Esophagus squamous epithelium (tissue), 4 donors: ENCODE measurements around the gene MAU2.

Experiments used
- CTCF ChIP-seq, 6 experiments: fragments of 450-650 bp in 4 of 6; fragments of 200-600 bp in 2 of 6; sonication (generic) in 2 of 6; IDR thresholded peaks; one replicate each; pipeline ENCODE4 v1.5.1; 2016 to 2019; ENCODE audit warnings: antibody characterized with exemption in 6 of 6, mild to moderate bottlenecking in 4 of 6, moderate library complexity in 4 of 6
- POLR2A ChIP-seq, 4 donors: fragments of 450-650 bp; IDR thresholded peaks; one replicate each; pipeline ENCODE4 v1.6.1; 2017; ENCODE audit warnings: antibody characterized with exemption in 4 of 4, mild to moderate bottlenecking in 4 of 4, moderate library complexity in 3 of 4

- TF ChIP-seq CTCF (IDR thresholded peaks at IDR 0.05) (no peak), POLR2A (IDR thresholded peaks at IDR 0.05) (no peak)
Observed at GRCh38 chr19:19296953-19297689, 23.5 kb upstream of the MAU2 start.
